CD4-positive, alpha-beta T cell treated with Interleukin-4 for 1 hour (primary cell): ENCODE measurements around the gene TNRC18.
"Not testable (repeated sequence)": the region's sequence is repeated elsewhere in the genome, so short reads cannot be mapped to it uniquely, and the experiment has no call there.

ENCODE experiments used
- DNase-seq, 2 donors: peaks; one replicate each; pipeline ENCODE4 v3.0.0-alpha.2; 2020 to 2022

Gene TNRC18

DNA sequence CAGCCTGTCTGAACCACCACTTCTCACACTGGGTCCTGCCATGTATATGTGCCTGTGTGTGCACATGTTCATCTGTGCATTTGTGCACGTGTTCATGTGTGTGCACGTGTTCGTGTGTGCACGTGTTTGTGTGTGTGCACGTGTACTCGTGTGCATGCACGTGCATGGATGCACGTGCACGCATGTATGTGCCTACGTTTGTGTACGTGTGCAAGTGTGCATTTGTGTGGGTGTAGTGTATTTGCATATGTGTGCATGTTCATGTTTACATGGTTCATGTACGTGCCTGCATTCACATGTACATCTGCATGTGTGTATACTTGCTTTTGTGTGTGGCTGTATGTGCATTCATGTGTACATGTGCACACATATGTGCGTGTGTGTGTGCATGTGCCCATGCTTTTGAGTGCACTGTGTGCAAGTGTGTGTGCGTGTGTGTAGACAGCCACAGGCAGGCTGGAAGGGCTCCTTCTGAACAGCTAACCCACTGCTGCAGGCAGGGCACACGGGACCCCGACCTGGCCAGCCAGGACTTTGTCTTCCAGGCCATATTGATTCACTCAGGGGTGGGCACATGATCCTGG lies 112.7 kb downstream of the TNRC18 start:
- DNase-seq, result no peak

GRCh38 chr7:5309146-5309545 lies 114.5 kb downstream of the TNRC18 start:
- no peak for DNase-seq

DNA sequence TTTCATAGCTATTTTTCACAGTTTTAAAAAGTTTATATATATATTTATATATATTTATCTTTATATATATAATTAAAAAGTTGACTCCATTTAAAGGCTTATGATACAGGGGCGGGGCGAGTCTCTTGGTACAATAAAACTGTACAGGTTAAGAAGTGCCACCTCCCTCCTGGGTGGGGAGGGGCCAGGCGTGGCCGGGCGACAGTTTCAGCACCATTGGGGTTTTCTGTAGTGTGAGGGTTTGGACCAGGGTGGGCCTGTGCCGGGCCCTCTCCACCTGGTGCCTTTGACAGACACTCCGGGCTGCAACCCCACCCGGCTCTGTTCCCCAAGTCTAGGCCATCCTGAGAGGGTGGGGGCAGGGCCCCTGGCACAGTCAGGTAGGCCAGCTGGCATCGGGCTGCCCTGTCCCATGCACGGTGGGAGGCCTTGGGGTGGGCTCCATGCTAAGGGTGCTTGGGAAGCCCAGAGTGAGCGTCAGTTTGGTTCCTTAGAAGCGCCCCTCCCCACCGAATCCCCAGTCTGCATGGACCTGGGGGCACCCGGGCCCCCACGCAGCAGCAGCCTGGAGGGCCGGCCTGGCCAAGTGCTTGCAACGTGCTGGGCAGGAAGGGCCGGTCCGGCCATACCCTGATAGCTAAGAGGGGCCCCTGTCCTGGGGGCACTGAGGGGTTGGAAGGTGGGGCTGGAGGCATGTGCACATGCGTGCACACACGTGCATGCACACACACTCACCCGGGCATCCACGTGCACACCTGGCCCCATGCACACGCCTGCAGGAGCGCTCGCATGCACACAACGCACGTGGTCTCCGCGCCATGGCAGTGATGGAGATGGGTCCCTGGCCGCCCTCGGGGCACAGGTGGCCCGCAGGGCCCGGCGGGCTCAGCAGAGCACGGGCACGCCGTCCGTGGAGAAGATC lies 116.2 kb downstream of the TNRC18 start:
- not testable (repeated sequence) for DNase-seq

- DNase-seq, result not testable (repeated sequence)
Observed at GRCh38 chr7:5305050-5305449, 118.6 kb downstream of the TNRC18 start.

GRCh38 chr7:5303591-5304505 lies 119.8 kb downstream of the TNRC18 start:
- no peak for DNase-seq

DNA sequence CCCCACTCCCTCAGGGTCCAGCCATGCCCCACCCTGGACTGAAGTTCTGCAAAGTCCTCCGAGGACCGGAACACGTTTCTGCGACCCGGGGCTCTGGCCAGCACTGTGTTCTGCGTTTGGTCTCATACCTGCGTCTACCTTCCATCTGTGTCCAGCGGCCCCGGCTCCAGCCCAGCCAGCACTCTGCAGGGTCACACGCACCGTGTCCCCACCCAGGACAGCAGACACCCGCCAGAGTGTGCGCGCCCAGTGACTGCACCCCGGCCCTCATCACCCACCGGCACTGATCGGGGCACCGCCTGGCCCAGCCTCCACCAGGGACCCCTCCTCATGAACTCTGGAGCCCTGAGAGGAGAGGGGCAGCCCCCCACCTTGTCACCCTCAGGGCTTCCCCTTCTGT lies 120.6 kb downstream of the TNRC18 start:
- DNase-seq, result no peak

- no peak for DNase-seq
Observed at GRCh38 chr7:5302577-5302976, 121.1 kb downstream of the TNRC18 start.

- no peak for DNase-seq
Observed at GRCh38 chr7:5300366-5300765, 123.3 kb downstream of the TNRC18 start.

DNA sequence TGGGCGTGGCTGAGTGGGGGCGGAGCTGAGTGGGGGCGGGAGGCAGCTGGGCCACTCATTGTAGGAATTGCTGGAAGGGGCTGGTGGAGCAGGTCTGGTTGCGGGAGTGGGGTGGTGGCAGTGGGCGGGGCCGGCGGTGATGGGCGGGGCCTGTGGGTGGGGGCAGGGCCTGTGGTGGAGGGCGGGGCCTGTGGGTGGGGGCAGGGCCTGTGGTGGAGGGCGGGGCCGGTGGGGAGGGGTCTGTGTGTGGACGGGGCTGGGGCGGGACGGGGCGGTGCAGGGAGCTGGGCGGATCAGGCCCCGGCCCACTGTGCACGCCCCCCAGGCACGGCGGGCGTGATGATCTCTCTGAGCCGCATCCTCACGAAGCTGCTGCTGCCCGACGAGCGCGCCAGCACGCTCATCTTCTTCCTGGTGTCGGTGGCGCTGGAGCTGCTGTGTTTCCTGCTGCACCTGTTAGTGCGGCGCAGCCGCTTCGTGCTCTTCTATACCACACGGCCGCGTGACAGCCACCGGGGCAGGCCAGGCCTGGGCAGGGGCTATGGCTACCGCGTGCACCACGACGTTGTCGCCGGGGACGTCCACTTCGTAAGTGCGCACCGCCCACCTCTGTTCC lies 126.9 kb downstream of the TNRC18 start:
- peak; percentile 75 to 78 for DNase-seq

GRCh38 chr7:5296015-5296610 lies 127.5 kb downstream of the TNRC18 start:
- DNase-seq, result peak in 1 of 2 donors; percentile 16

DNA sequence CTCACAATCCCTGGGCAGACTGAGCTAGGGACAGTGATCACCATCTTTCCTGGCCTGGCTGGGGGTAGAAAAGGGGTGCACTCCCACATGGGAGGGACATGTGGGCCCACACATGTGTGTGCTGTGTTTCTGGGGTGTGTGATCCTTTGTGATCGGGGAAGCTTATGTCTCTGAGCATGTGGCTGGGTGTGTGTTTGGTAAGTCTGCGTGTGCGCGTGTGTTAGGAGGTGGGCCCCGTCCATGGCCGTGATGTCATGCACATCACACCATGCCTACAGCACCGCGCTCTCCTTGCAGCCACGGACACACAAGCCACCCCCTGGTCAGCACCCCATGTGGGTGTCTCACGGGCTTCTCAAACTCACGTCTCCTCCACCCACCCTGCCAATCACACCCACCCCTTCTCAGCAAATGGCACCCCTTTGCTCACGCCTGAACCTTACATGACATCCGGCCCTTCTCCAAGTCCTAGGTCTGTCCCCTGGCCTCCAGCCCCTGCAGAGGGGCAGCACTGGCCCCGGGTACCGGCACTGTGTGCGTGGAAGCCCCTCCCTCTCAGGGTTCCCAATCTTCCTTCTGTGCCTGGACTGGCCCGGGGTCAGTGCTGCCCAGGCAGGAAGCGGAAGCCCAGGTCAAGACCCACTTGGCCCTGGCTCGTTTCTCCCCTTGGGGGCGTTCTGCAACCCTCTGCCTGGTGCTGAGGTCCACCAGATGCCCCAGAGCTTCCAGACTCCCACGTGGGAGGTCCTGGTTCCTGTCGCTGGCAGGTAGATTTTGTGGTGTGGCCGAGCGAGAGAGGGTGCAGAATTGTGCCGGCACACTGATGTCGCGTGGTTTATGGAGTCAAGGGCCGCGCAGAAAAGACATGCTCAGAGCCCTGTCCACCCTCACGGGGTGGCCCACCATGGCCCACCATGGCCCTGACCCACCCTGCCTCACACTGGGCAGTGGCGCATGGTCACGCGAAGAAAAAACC lies 128.3 kb downstream of the TNRC18 start:
- no peak for DNase-seq

- no peak for DNase-seq
Observed at GRCh38 chr7:5294169-5294987, 129.3 kb downstream of the TNRC18 start.

DNA sequence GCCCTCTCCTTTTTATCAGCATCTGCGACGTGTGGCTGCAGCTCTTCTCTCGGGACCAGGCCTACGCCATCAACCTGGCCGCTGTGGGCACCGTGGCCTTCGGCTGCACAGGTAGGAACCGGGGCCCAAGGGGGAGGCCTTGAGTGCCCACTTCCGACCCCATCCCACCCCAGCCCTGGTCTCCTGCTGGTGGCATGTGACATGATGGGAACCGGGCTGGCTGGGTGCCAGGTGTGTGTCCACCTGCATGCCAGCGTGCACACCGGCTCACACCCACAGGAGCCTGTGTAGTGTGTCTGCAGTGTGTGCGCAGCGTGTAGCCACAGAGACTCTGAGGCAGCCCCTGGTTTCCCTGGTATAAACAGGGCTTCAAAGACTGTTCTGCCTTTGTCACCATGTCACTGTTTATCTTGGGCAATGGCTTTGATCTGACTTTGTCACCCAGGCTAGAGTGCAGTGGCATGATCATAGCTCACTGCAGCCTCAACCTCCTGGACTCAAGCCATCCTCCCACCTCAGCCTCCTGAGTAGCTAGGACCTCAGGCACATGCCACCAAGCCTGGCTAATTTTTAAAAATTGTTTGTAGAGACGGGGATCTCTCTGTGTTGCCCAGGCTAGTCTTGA lies 131.8 kb downstream of the TNRC18 start:
- not testable (repeated sequence) for DNase-seq

GRCh38 chr7:5291301-5291700 lies 132.3 kb downstream of the TNRC18 start:
- DNase-seq, result no peak

GRCh38 chr7:5289355-5289754 lies 134.3 kb downstream of the TNRC18 start:
- no peak for DNase-seq

GRCh38 chr7:5288560-5288959 lies 135.1 kb downstream of the TNRC18 start:
- DNase-seq, result not testable (repeated sequence)

- DNase-seq, result no peak
Observed at GRCh38 chr7:5287802-5288201, 135.8 kb downstream of the TNRC18 start.

- not testable (repeated sequence) for DNase-seq
Observed at GRCh38 chr7:5287373-5287772, 136.3 kb downstream of the TNRC18 start.

- DNase-seq, result no peak
Observed at GRCh38 chr7:5286933-5287332, 136.7 kb downstream of the TNRC18 start.
